GM19397 (cell line): ENCODE data around the gene RAB29.
"Not testable (repeated sequence)": the region's sequence is repeated elsewhere in the genome, so short reads cannot be mapped to it uniquely, and the experiment has no call there.

Experiments used
- ATAC-seq: cut with Tn5 transposase; IDR thresholded peaks from one replicate; pipeline ENCODE4 v1.9.1; 2021; ENCODE audit warnings: mild to moderate bottlenecking, moderate library complexity; ENCODE audit not compliant: unreplicated experiment

RAB29 gene

DNA sequence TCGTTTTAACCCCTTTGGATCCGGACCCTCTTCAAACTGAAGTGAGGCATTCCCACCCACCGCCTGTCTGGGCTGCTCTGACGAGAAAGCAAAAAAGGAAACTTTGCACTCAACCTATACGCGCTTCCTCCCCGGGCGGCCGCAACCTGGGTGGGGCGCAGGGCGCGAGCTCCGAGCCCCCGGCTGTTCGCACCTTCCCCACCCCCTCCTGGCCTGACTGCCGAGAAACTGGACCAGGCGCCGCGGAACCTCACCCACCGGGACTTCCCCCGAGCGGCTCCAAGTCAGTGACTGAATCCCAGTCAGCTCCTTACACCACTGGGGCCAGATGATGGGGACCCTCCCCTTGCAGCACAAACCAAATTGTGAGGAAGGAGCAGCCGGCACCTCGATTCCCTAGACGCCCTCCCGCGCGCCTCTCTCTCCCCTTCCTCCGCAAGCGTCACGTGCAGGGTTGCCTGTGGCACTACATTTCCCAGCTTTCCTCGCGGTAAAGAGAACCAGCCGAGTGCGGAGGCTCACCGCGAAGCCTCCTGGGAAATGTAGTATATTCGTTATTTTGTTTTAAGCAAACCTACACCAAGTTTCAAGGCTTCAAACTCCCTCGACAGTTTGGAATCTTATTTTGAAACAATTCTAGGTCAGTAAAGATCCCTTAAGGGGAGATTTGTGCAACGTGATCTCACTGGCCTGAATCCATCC lies at the start of gene RAB29:
Gene RAB29, minus strand, starts transcription at position 468 of the 702 bp plus-strand sequence. CDS start 526 bp downstream, outside the sequence.
- ATAC-seq: peak; percentile 67

GRCh38 chr1:205824180-205824579 lies 48.9 kb upstream of the RAB29 start:
- ATAC-seq: no peak

- ATAC-seq: not testable (repeated sequence)
Observed at GRCh38 chr1:205823260-205823659, 48.0 kb upstream of the RAB29 start.

- ATAC-seq: no peak
Observed at GRCh38 chr1:205822397-205822796, 47.1 kb upstream of the RAB29 start.

GRCh38 chr1:205817988-205818387 lies 42.7 kb upstream of the RAB29 start:
- no peak for ATAC-seq

DNA sequence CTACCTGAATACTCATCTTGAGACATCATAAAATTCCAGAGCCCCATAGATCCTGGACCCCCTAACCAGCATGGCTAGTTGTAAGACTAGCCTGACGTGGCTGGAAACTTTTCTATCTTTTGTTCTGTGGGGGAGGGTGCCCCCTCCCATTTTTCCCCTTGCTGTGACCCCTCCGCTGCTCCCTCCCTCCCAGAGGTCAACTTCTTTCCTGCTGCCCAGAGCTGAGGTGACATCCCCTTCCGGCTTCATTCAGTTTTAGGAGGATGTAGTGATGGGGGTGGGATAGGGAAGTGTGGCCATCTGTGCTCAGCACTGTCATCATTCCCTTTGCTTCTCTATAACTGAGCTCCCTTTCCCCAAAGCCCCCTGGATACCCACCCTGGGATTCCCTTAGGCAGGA lies 42.1 kb upstream of the RAB29 start:
- ATAC-seq: no peak

- ATAC-seq: no peak
Observed at GRCh38 chr1:205813755-205814058, 38.4 kb upstream of the RAB29 start.

DNA sequence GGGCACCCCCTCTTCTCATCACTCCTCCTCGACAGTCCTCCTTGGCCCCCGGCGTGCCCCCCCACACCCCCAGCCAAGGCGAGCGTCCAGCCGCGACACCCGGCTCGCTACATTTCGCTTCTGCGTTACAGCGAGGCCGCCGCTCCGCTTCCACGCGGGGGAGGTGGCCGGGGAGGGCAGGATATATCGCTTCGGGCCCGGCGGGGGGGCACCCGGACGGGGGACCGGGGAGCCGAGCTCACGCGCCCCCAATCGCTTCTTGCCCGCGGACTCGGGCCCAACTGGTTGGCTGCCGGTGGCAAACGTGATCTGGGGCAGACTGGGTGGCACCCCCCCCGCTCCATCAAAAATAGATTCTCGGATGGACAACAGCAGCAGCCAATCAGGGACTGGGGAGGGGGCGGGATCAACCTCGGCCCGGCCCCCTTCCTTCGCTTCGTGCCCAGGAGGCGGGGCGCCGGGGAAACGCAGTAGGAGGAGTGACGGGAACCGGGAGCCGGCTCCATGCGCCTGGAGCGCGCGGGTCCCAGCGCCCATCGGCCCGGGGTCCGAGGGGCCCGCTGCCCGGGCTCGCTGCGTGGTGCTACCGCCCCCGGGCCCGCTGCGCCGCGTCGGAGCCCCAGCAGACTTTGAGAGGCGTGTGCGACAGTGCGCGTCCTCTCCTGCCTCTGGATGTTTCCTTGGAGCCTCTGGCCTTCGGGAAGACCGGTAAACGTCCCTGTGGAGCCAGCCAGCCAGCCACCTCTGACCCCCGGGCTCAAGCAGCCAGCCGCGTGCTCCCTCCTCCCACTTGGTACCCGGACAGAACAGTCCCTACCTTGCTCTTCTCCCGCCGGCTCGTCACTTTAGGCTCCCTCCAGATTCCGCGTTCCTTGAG lies 37.8 kb upstream of the RAB29 start, which contains the start of gene SLC41A1:
Gene SLC41A1, minus strand, starts transcription at position 321 of the 877 bp plus-strand sequence. CDS start 2,757 bp downstream, outside the sequence.
- ATAC-seq: peak; percentile 85

DNA sequence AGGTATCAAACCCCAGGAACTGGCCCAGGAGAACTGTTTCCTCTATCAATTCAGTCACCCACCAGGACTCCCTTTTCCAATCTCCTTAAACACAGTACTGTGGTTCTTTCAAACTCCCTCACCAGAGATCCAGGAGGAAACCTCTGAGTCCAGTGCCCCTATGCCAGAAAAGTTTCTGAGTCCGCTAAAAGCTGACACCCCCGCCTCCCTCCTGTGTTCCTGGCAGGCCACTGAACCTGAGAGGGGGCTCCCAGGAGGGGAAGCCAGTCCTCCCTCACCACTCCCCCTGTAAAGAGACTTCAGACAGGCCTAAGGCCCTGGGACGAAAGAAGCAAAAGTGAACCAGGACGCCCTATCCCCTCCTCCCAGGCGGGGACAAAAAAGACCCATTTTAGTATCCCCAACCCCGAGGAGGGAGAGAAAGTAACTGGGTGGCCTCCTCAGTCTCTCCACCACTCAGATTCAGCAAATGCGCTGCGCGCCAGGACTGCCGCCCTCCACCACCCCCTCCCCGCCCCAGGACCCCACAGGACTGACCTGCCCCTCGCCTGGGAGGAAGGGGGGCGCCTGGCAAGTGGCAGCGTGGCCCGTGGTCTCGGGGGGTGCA lies 37.1 kb upstream of the RAB29 start:
- no peak for ATAC-seq

- no peak for ATAC-seq
Observed at GRCh38 chr1:205811660-205812059, 36.4 kb upstream of the RAB29 start.

- no peak for ATAC-seq
Observed at GRCh38 chr1:205810448-205811157, 35.3 kb upstream of the RAB29 start.

- no peak for ATAC-seq
Observed at GRCh38 chr1:205809942-205810345, 34.7 kb upstream of the RAB29 start.

GRCh38 chr1:205809469-205809868 lies 34.2 kb upstream of the RAB29 start:
- no peak for ATAC-seq

GRCh38 chr1:205805082-205805711 lies 29.9 kb upstream of the RAB29 start:
- ATAC-seq: no peak

GRCh38 chr1:205804605-205805004 lies 29.3 kb upstream of the RAB29 start:
- no peak for ATAC-seq

- ATAC-seq: no peak
Observed at GRCh38 chr1:205803986-205804385, 28.7 kb upstream of the RAB29 start.

DNA sequence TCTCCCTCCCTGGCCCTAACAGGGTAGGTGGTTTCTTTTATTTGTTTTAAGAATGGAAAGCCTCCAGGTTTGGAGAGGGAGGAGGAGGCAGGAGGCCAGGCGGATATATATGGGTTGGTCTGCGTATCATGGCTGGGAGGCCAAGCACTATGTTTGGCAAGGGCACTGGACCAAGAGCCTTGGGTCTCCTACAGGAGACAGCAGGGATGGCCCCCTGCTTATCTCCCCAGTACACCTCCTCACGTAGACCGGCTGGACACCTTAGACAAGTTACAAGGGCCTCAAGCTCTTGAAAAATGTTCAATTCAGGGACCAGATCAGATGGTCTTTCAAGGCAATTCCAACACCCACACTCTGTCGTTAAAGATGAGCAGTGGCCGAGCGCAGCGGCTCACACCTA lies 26.8 kb upstream of the RAB29 start:
- ATAC-seq: no peak

DNA sequence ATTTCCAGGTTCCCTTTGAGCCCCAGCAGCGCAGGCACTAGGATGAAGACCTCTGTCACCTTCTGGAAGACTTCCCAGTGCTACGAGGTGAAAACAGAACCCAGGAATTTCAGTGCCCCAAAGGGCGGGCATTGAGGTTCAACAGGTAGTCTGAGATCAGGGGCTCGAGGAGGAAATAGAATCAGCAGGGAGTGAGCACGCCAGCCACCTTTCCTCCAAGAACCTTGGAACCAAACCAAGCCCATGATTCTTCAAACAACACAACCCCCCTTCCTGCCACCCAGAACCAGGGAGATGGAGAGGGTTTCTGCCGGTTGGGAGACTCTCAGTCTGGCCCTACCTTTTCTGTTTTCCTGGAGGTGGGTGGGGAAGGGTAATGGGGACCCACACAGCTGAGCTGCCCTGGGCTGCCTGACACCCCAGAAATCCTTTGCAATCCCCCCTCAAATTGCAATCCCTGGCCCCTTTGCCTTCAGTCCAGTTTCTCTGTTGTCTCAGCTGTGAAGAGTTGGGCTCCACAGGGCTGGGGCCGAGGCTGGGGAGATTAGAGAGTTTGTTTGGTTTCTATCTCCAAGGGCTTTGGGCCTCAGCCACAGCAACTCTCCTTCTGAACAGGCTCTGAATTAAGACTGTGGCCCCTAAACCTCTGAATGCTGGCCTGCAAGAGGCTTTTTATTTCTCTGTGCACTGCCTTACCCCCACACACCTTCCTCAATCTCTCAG lies 25.9 kb upstream of the RAB29 start:
- ATAC-seq: no peak

DNA sequence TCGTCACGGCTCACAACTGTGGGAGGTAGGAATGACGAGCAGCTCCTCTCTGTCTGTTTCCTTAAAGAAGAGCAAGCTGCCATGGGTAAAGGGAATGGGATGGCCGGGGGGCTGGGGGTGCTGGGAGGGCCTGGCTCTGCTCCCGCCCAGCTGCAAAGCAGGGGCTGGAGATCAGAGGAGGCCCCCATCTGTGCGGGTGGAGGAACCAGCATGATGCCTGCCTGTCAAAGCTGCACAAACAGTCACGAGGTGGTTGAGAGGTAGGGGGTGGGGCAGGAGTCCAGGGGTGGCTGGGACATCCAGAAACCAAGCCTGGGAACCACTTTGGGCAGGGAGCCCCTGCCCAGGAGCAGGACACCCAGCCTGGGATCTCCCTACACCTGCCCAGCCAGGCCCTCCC lies 25.1 kb upstream of the RAB29 start:
- ATAC-seq: no peak

GRCh38 chr1:205798577-205798976 lies 23.3 kb upstream of the RAB29 start:
- ATAC-seq: no peak
